ENCODE measurements around the gene LYZL4. TPM values are rescaled to one million over a fixed set of nuclear protein-coding genes. Genes with fewer than 3 reads are reported as not detected.

The LYZL4 gene
- total RNA-seq, 1 donor from 2014 or later = not detected

GRCh38 chr3:42376344-42376798, 34.0 kb downstream of the LYZL4 start:
- DNase-seq (ENCODE audit: extremely low read depth, low read depth, low spot score) = no peak

- DNase-seq (ENCODE audit: extremely low read depth, low read depth, low spot score) = no peak
Measured at GRCh38 chr3:42375121-42375800, 35.1 kb downstream of the LYZL4 start.

GRCh38 chr3:42371776-42372175, 38.6 kb downstream of the LYZL4 start:
- DNase-seq (ENCODE audit: extremely low read depth, low read depth, low spot score) = no peak

GRCh38 chr3:42369832-42370231, 40.6 kb downstream of the LYZL4 start:
- DNase-seq (ENCODE audit: extremely low read depth, low read depth, low spot score) = no peak

GRCh38 chr3:42369304-42369703, 41.1 kb downstream of the LYZL4 start:
- DNase-seq (ENCODE audit: extremely low read depth, low read depth, low spot score) = no peak

- DNase-seq (ENCODE audit: extremely low read depth, low read depth, low spot score) = no peak
Measured at GRCh38 chr3:42368861-42369260, 41.5 kb downstream of the LYZL4 start.

GRCh38 chr3:42367903-42368302, 42.5 kb downstream of the LYZL4 start:
- DNase-seq (ENCODE audit: extremely low read depth, low read depth, low spot score) = no peak

GRCh38 chr3:42366550-42366949, 43.9 kb downstream of the LYZL4 start:
- no peak for DNase-seq (ENCODE audit: extremely low read depth, low read depth, low spot score)

GRCh38 chr3:42357335-42357734, 53.1 kb downstream of the LYZL4 start:
- no peak for DNase-seq (ENCODE audit: extremely low read depth, low read depth, low spot score)

- DNase-seq (ENCODE audit: extremely low read depth, low read depth, low spot score) = no peak
Measured at GRCh38 chr3:42355612-42356011, 54.8 kb downstream of the LYZL4 start.

- no peak for DNase-seq (ENCODE audit: extremely low read depth, low read depth, low spot score)
Measured at GRCh38 chr3:42353631-42354030, 56.8 kb downstream of the LYZL4 start.

- no peak for DNase-seq (ENCODE audit: extremely low read depth, low read depth, low spot score)
Measured at GRCh38 chr3:42351207-42351606, 59.2 kb downstream of the LYZL4 start.

GRCh38 chr3:42349765-42350594, 60.4 kb downstream of the LYZL4 start:
- DNase-seq (ENCODE audit: extremely low read depth, low read depth, low spot score) = no peak

- no peak for DNase-seq (ENCODE audit: extremely low read depth, low read depth, low spot score)
Measured at GRCh38 chr3:42347928-42348327, 62.5 kb downstream of the LYZL4 start.

Other genes with a start within 250 kb of the LYZL4 start
- gene CCK, start 144.4 kb downstream of the LYZL4 start, total RNA-seq = not detected in 2 replicates
- gene VIPR1, start 92.0 kb upstream of the LYZL4 start, total RNA-seq = 1.4 and 6.9 TPM in 2 replicates
- gene SEC22C, start 171.4 kb upstream of the LYZL4 start, total RNA-seq = 67.1 and 72.9 TPM in 2 replicates
- 28.3 and 33.2 TPM in 2 replicates for gene SS18L2, start 180.2 kb upstream of the LYZL4 start, total RNA-seq
- gene NKTR, start 190.1 kb upstream of the LYZL4 start, total RNA-seq = 23.0 and 73.9 TPM in 2 replicates
- 19.1 and 24.3 TPM in 2 replicates for gene ZBTB47, start 243.1 kb upstream of the LYZL4 start, total RNA-seq

Data from glomerular endothelial cell (primary cell).